Measurements from ENCODE around the gene SUN2. TPM values are rescaled to one million over a fixed set of nuclear protein-coding genes. Genes with fewer than 3 reads are reported as not detected.

The SUN2 gene
- total RNA-seq, 1 experiment from 2014 or later, result 19.4 TPM

- in situ Hi-C loops (cut with HindIII; ENCODE audit: low sequenced_read_pairs), result no loop called here
- no peak for DNase-seq (ENCODE audit: low spot score)
Observed at GRCh38 chr22:38757464-38757757, 1.6 kb upstream of the SUN2 start.

DNA sequence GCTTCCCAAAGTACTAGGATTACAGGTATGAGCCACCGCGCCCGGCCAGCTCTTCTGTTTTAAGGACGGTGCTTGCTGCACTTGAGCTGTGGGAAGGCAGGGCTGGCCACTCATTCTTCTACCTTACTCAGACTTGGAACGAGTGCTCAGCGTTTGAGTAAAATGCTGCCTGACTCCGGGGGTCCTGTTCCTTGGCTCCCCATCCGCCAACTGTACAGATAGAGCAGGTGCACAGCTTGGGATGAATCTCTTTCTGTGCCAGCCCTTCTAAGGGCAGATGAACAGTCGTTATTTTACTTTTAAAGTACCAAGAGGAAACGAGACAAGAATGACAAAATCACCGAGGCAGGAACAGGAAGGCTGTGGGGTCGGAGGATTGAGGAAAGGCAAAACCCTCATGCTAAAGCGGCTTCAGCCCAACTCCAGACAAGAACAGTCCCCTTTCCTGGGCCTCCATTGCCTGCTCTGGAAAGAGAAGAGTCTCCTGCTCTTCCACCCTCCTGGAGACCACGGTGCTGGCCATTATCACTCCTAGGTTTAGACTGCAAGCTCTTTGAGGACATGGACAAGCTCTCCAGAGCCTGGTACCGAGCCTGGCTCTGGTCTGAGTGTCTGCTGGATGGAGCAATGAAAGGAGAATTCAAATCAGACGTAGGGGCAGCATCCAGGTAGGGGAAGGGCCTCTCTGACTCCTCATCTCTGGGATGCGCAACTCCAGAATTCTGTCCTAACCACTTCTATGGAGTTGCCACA, 1.1 kb upstream of the SUN2 start:
- peak; percentile 45 for DNase-seq (ENCODE audit: low spot score)
- in situ Hi-C loops (cut with HindIII; ENCODE audit: low sequenced_read_pairs), result no loop called here

- DNase-seq (ENCODE audit: low spot score), result peak; percentile 72
- in situ Hi-C loops (cut with HindIII; ENCODE audit: low sequenced_read_pairs), result no loop called here
Observed at GRCh38 chr22:38755155-38755910, 465 bp downstream of the SUN2 start.

DNA sequence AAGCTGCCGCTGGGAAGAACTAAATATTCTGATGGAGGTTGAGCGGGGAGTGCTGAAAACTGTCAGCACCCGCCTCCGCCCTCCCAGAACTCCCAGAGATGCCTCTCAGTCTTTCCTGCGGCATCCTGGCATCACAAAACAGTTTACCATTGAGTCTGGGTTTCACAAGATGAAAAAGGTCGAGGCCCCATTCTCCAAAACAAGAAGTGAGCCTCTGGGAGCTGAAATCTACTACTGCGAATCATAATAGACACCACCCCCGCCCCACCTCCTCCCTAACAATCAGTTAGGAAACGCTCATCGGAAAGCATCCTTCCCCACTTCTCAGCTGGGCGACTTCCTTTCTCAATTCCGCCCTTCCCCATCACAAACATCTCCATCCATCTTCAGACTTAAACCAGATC, 1.0 kb downstream of the SUN2 start:
- DNase-seq (ENCODE audit: low spot score), result no peak
- in situ Hi-C loops (cut with HindIII; ENCODE audit: low sequenced_read_pairs), result no loop called here

DNA sequence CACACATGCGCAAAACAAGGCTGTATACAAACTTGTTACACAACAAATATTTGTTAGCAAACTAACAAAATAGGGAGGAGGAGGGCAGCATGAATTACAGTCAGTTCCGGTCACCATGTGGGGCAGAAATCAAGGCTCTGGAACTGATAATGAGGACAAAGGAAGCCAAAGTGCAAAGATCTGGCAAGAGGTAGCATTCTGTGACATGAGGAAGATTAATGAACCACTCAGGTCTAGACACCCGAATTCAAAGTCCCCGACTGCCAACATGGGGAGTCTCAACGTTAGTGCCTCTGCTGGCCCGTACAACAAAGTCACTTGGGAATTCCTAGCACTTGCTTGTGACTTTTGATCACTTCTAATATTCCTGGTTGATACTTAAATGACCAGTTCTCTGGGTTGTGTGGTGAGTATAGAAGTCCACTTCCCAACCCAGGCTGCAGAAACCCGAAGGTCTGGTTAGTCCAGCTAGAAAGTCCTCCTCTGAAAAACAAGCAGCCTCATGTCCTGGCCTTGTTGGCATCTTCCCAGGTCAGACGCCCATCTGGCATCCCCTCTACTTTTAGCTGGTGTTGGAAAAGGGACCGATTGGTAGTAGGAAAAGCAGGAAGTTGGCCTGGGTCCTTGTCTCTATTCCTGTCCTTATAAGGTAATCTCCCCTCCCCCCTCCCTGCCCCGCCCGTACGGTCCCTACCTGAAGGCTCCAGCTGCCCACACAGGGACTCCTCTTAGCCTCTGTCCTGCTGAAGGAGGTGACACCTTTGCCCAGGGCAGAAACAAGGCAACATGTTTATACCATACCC, 1.6 kb downstream of the SUN2 start:
- in situ Hi-C loops (cut with HindIII; ENCODE audit: low sequenced_read_pairs), result no loop called here
- DNase-seq (ENCODE audit: low spot score), result peak; percentile 91

DNA sequence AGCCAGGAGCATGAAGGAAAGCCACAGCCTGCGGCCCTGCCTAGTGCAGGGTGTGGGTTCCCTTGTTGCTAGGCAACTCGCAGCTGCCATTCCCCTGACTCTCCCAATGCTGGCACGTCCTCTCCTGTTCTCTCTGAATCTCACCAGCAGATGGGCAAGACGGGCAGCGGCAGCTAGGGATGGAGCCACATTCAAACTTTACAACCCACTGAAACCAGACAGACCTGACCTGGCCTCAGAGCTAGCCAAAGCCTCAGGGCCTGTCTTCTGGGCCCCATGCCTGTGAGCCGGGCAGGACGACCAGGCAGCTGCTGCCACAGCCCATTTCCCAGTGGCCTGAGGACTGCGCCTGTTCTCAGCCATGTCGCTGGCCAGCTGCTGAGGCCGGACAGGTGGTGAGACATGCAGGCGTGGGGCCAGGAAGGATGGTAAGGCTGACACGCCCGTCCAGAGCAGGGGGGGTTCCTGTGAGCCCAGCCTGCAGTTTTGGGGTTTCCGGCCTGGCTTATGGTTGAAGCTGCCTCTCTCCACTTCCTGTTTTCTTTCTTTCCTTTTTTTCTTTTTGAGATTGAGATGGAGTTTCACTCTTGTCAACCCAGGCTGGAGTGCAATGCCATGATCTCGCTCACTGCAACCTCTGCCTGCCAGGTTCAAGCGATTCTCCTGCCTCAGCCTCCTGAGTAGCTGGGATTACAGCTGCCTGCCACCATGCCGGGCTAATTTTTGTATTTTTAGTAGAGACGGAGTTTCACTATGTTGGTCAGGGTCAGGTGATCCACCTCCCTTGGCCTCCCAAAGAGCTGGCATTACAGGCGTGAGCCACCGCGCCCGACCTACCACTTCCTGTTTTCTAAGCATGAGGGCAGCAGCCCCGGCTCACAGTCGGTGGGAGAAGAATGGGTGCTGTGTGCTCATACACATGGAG, 4.1 kb downstream of the SUN2 start:
- peak; percentile 40 for DNase-seq (ENCODE audit: low spot score)
- in situ Hi-C loops (cut with HindIII; ENCODE audit: low sequenced_read_pairs), result no loop called here

DNA sequence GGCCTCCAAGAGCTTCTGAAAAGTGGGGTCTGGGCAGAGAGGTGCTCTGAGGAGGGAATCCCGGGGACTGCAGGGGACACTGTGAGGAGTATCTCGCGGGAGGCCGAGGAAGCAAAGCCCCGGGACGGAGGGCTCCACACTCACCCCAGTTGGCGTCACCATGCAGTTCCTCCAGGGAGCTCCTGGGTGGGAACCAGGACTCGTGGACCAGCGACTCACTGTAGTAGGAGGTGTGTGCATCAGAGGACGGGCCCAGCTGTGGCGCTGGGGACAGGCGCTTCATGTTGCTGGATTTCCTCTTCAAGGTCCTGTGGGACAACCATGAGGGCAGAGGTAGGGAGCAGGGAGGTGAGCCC, 4.8 kb downstream of the SUN2 start:
- in situ Hi-C loops (cut with HindIII; ENCODE audit: low sequenced_read_pairs), result no loop called here
- DNase-seq (ENCODE audit: low spot score), result no peak

DNA sequence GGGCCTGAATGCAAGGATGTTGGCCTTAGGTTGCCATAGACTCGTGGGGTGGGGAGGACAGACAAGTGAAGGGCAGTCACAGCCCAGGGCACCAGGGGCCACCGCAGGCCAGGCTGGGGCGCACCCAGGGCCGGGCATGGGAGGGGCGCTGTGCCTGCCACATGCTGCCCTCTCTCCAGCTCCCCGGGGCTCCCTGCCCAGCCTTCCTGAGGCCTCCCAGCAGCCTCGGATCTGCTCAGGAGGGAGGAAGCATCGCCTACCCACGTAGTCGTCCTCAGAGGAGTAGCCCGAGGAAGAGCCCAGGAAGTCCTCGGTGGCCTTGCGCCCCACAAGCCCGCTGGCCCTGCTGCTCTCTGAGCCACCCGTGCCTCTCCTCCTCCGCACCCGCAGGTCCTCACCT, 5.2 kb downstream of the SUN2 start:
- in situ Hi-C loops (cut with HindIII; ENCODE audit: low sequenced_read_pairs), result no loop called here
- DNase-seq (ENCODE audit: low spot score), result no peak

DNA sequence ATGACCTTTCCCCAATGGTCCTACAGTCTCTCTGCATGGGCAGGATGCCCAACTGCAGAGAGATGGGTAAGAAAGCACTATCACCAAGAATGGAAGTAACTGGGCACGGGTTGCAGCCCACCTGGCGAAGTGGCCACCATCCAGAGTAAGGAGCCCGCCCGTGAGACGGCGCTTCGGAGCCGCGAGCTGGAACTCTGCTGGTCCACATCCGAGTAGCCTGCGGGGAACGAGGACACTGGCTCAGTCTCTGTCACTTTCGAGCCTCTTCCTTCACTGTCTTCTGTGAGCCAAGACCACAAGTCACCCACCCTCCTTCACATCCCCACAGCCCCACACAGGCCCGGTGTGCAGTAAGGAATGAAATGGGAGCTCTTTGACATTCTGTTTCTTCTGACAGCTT, 5.7 kb downstream of the SUN2 start:
- in situ Hi-C loops (cut with HindIII; ENCODE audit: low sequenced_read_pairs), result no loop called here

DNA sequence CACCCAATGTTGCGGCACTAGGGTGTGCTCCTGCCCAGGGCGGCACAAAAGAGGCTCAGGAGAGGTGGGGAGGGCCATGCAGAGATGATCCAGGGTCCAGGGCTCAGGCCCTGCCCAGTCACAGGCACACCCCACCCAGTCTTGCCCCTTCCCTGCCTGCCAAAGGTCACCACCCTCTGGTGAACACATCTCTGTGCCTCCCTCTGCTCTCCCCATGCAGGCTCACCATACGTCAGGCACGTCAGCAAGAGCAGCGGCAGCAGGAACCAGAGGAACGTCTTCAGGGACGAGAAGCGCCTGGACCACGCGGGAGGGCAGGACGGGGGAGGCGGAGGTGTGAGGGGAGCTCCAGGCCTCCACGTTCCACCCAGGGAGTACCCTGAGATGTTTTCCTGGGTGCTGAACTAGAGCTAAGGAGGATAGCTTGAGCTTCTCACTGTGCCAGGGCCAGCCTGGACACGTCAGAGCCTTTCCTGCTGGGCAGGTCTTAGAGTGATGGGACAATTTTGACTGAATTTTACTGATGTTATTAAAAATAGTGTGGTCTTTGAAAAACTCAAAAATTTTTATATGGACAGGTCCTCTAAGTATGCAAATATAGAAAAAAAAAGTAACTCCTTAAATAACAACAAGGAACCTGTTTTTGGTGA, 7.2 kb downstream of the SUN2 start:
- in situ Hi-C loops (cut with HindIII; ENCODE audit: low sequenced_read_pairs), result no loop called here
- no peak for DNase-seq (ENCODE audit: low spot score)

More for the DNA sequence above, 5.7 kb downstream of the SUN2 start:
- no peak for DNase-seq (ENCODE audit: low spot score)

DNA sequence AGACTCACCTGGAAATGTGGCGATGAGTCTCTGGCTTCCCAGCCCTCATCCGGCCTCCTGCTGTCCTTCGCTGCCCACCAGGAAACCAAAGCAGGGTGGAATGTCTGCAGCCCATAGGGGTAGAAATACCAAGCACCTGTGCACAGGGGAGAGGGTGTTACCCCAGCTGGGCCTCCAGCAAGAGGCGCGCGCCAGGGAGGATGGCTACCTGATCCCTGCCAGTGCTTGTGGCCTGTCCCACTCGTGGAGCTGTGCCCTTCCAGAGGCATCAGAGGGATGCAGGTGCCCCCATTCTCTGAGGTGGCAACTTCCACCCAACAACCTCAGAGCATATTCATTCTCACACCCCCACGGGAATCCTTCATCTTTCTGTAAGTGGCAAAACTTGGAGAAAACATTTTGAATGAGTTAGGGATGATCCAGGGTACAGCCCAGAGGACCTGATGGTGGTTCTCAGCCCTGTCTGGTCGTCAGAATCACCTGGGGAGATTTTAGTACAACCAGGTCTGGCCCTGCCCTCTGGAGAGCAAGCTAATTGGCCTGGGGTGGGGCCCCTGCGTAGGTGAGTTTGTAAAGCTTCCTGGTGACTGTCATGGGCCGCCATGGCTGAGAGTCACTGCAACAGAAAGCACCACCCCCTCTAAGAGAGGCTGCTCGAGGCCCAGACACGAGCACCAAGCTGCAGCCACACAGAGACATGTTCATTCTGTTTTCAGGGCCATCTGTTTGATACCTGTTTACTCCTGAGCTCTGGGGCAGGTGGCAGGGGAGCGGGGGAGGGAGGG, 9.9 kb downstream of the SUN2 start:
- in situ Hi-C loops (cut with HindIII; ENCODE audit: low sequenced_read_pairs), result no loop called here
- DNase-seq (ENCODE audit: low spot score), result no peak

DNA sequence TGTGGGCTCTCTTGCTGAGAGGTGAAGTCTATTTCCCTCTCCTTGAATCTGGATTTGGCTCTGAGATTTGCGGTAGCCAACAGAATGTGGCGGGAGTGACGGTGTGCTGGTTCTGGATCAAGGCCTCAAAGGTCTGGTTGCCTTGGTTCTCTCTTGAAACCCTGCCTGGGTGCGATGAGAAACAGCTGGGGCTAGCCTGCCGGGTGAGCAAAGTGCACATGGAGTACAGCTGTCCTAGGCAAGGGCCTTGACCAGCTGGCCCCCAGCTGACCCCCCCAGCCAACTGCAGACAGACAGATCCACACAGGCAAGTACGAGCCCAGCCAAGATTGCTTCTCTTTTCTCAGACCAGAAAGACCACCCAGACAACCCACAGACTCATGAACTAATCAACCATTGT, 10.8 kb downstream of the SUN2 start:
- in situ Hi-C loops (cut with HindIII; ENCODE audit: low sequenced_read_pairs), result no loop called here
- DNase-seq (ENCODE audit: low spot score), result no peak

- in situ Hi-C loops (cut with HindIII; ENCODE audit: low sequenced_read_pairs), result no loop called here
Observed at GRCh38 chr22:38742176-38742942, 13.4 kb downstream of the SUN2 start.

GRCh38 chr22:38741576-38741975, 14.2 kb downstream of the SUN2 start:
- DNase-seq (ENCODE audit: low spot score), result no peak
- in situ Hi-C loops (cut with HindIII; ENCODE audit: low sequenced_read_pairs), result no loop called here

More at GRCh38 chr22:38742176-38742942, 13.4 kb downstream of the SUN2 start:
- no peak for DNase-seq (ENCODE audit: low spot score)

DNA sequence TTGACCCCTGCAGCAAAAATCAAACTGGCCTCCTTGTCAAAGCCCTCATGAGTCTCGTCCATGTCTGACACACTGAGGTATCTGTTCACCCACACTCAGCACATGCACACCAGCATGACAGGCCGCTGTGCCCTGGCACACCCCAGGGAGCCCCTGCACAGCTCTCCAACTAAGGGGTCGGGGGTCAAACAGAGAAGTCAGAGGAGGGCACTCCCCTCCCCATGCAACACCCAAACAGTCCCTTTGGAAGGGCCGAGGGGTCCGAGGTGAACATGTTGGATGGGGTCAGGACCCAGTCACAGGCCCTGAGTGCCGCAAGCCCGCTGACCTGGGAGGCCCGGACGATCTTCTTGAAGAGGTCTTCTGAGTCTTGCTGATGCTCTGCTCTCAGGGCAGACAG, 14.6 kb downstream of the SUN2 start:
- in situ Hi-C loops (cut with HindIII; ENCODE audit: low sequenced_read_pairs), result no loop called here
- DNase-seq (ENCODE audit: low spot score), result no peak

DNA sequence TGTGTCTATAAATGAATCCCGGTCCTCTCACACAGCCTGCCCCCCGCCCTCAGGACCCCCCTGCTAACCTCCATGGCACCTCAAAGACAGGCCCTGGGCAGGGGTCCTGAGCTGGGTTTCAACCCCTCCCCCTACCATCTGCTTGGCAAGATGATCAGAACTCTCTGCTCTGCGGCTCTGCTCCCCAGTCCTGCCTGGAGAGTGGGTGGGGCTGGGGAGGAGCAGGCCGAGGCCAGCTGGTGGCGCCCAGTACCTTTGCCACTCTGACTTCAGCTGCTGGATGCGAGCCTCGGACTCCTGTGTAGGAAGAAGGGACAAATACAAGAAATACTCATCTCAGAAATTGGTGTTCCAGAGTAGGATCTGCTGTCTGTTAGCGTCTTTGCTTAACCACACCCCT, 15.0 kb downstream of the SUN2 start:
- DNase-seq (ENCODE audit: low spot score), result peak; percentile 54
- in situ Hi-C loops (cut with HindIII; ENCODE audit: low sequenced_read_pairs), result no loop called here

GRCh38 chr22:38740116-38740723, 15.6 kb downstream of the SUN2 start:
- DNase-seq (ENCODE audit: low spot score), result peak; percentile 61
- in situ Hi-C loops (cut with HindIII; ENCODE audit: low sequenced_read_pairs), result no loop called here
